Astrocyte of the cerebellum (primary cell): ENCODE data around the gene CHRDL1.
"Not testable (repeated sequence)": the region's sequence is repeated elsewhere in the genome, so short reads cannot be mapped to it uniquely, and the experiment has no call there.

ENCODE experiments used
- DNase-seq: peaks from one replicate; pipeline ENCODE4 v3.0.0-alpha.2; 2011; ENCODE audit warnings: low read depth
- H3K4me3 ChIP-seq: 2 replicates; pipeline ENCODE4 v1.5.1; 2011; ENCODE audit warnings: mild to moderate bottlenecking, low read depth, low read length, moderate library complexity
- CTCF ChIP-seq: IDR thresholded peaks from 2 replicates; pipeline ENCODE4 v1.5.1; 2012; ENCODE audit warnings: low read length, low read depth, moderate library complexity, mild to moderate bottlenecking; ENCODE audit errors: missing control alignments
- in situ Hi-C: cut with HindIII; loops from 2 replicates; pipeline ENCODE4 v1.10.0; 2017; ENCODE audit warnings: low sequenced_read_pairs

The CHRDL1 gene

DNA sequence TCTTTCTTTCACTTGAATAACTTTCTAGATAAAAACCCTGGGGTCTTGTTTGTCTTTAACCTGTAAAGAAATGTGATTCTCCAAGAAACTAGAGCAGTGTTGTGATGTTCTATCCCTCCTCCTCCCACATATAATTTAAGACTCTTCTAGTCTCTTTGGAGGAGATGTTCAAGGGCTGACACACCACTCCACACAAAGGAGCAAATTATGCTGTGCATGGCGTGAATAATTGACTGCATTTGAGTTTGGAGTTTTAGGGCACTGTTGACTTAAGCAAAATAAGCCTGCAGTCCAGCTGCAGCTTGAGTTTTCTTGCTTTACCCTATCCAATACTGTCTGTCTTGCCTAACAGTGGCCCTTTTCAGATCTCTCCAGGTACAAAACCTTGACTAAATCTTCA lies 119.7 kb downstream of the CHRDL1 start:
- H3K4me3 ChIP-seq = no peak overlapping the region
- no peak for TF ChIP-seq CTCF
- peak; percentile 19 for DNase-seq
- in situ Hi-C loops = no loop called here

DNA sequence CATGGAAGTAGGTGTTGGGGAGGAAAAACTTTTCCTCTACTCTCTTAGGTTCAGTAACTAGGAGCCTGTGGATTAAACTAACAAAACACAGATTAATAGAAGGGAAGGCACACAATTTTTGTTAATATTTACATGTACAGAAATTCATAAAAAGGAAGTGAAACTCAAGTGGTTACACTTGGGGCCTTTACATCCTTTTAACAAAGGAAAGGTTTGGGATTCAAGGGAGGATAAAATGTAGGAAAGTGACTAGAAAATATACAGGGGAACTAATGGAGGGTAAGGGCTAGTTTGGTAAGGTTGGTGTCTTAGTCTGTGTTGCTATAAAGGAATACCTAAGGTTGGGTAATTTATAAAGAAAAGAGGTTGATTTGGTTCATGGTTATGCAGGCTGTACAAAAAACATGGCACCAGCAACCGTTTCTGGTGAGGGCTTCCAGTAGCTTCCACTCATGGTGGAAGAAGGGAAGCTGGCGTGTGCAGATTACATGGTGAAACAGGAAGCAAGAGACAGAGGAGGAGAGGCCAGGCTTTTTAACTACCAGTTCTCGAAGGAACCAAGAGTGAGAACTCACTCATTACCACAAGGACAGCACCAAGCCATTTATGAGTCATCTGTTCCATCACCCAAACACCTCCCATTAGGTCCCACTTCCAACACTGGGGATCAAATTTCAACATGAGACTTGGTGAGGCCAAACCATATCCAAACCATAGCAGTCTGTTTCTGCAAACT lies 124.4 kb downstream of the CHRDL1 start:
- peak; percentile 24 for DNase-seq
- in situ Hi-C loops = no loop called here
- TF ChIP-seq CTCF = no peak
- H3K4me3 ChIP-seq = no peak overlapping the region

- in situ Hi-C loops = no loop called here
- no peak for TF ChIP-seq CTCF
- no peak for DNase-seq
- no peak overlapping the region for H3K4me3 ChIP-seq
These were observed 126.0 kb downstream of the CHRDL1 start for GRCh38 chrX:110669572-110669971.

GRCh38 chrX:110667706-110668105 lies 127.9 kb downstream of the CHRDL1 start:
- no peak for DNase-seq
- in situ Hi-C loops = no loop called here
- no peak for TF ChIP-seq CTCF
- no peak overlapping the region for H3K4me3 ChIP-seq

DNA sequence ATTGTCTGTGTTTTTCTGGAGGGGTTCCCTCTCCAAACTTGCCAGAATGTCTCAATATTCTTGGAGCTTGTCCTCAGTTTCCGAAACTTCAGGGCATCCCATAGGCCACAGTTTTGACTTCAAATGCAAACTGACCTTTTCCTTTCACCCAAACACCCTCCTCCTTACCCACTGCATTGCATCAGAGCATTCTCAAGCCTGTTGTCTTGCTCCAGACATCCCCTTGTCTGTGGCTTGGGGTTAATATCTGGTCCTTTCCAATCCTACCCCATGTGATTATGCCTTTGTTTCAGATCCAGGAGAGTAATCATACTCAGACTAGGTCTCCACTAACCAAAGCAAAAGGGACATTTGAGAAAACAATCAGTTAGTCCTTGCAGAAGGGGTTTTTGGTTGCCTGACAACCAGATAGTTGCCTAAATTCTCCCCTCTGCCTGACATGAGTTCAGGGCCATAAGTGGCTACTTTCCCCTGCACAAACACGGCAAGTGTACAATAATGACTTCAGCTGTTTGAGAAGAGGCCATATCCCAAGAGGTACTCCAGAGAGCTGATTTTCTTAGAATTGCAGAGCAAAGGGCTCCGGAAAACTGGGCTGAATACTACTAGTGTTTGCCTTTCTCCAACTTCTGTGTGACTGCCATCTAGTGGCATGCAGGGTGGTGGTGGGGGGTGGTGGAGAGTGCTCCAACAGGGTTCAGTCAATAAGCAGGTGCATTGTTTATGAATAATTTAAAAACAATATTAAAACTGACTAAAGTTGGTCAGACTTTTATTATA lies 130.2 kb downstream of the CHRDL1 start:
- in situ Hi-C loops = no loop called here
- DNase-seq = no peak
- peak; percentile 70 for TF ChIP-seq CTCF
- no peak overlapping the region for H3K4me3 ChIP-seq

DNA sequence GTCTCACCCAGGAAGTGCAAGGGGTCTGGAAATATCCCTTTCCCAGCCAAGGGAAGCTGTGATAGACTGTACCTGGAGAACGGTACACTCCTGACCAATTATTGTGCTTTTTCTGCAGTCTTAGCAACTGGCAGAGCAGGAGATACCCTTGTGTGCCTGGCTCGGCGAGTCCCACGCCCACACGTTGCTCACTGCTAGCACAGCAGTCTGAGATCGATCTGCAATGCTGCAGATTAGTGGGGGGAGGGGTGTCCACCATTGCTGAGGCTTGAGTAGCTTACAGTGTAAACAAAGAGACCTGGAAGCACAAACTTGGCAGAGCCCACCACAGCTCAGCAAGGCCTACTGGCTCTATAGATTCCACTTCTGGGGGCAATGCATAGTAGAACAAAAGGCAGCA lies 138.5 kb downstream of the CHRDL1 start:
- H3K4me3 ChIP-seq = no peak overlapping the region
- TF ChIP-seq CTCF = no peak
- in situ Hi-C loops = no loop called here
- no peak for DNase-seq

- DNase-seq, H3K4me3 ChIP-seq, in situ Hi-C loops: not testable (repeated sequence)
These were observed 141.3 kb downstream of the CHRDL1 start for GRCh38 chrX:110654280-110654679.
